Measurements from ENCODE around the gene RBP2. TPM values are rescaled to one million over a fixed set of nuclear protein-coding genes. Genes with fewer than 3 reads are reported as not detected.

The RBP2 gene
- not detected for polyA plus RNA-seq (2013, experiment 1 of 2)
- polyA plus RNA-seq (2013, experiment 2 of 2), result not detected

DNA sequence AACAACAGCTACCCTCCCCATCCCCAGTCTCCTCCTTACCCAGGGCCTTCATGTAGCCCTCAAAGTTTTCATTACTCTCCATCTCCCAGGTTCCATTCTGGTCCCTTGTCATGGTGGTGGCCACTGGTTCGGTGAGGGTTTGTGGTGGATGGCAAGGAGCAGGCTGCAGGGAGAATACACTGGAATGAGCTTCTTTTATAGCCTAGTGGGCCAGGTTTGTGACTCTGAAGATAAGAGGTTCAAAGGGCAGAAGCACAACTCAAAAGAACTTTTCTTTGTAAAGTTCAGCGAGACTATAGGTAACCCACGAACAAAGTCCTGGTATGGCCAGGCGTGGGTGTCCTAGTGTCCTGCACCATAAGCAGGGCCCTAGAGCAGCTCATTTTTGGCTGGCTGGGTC, at the start of gene RBP2:
RBP2 (minus strand) TSS at position 169 of the 400 bp plus-strand sequence; CDS start at position 112, 57 bp downstream.
- Histone ChIP-seq H3K9me3 (ENCODE audit: control insufficient read depth, low read length) (no peaks in the 10 kb centered on the region), H3K4me3 (ENCODE audit: extremely low read depth, insufficient read depth, low read length, poor library complexity, severe bottlenecking) (no peak within 1 kb of the TSS), H3K27ac (ENCODE audit: low read depth, low read length, severe bottlenecking) (no peak within 1 kb of the TSS), H3K36me3 (ENCODE audit: control insufficient read depth, insufficient read depth, low read length) (no peaks in the 10 kb centered on the region), H3K4me1 (ENCODE audit: control insufficient read depth, insufficient read depth, low read length, poor library complexity, severe bottlenecking) (no peaks in the 10 kb centered on the region)
- 86 to 91% methylated on average over 3 of the region's 4 CpGs for WGBS, 2 experiments (ENCODE audit: insufficient coverage in 2 of 2)

DNA sequence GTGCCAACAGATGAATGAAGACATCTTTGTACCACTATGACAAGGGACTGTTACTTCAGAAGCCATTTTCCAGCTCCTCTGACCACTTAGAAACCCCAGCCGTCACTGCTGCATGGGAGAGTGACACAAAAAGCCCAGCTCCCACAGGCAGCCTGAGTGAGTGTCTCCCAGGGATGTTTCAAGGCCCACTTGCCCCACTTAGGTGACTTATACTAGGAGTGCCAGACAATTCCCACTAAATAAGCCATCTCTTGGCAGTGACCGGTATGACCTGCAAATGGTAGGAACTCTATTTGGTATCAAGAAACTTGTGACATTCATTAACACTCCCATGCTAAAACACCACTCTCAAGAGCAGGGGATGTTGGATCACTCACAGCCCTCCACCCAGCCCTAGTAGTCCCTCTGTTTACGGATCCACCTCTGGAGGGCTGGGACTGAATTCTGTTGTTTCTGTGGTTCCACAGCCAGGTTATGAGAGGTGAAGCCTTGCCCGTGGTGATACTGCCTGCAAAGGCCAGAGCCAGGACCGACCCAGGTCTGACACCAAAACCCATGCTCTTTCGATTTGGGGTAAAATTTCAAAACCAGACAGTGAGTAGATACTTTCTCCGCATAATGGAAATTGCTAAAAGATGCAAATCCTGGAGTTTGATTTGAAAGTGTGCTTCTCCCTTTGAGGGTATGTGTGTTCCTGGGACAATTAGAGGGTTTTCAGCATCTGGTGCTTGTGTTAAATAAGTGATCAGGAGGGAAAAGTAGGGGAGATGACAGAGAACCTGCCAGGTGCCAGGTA, 48.7 kb upstream of the RBP2 start:
- WGBS, 2 experiments (ENCODE audit: insufficient coverage in 2 of 2), result 88 to 90% methylated on average over 5 of the region's 7 CpGs
- H3K36me3 ChIP-seq (ENCODE audit: control insufficient read depth, insufficient read depth, low read length), result peaks cover 13% of the 10 kb centered on the region
- no peak overlapping the region for H3K27ac ChIP-seq (ENCODE audit: low read depth, low read length, severe bottlenecking)
- H3K9me3 ChIP-seq (ENCODE audit: control insufficient read depth, low read length), result no peaks in the 10 kb centered on the region
- H3K4me1 ChIP-seq (ENCODE audit: control insufficient read depth, insufficient read depth, low read length, poor library complexity, severe bottlenecking), result no peaks in the 10 kb centered on the region
- no peak overlapping the region for H3K4me3 ChIP-seq (ENCODE audit: extremely low read depth, insufficient read depth, low read length, poor library complexity, severe bottlenecking)

DNA sequence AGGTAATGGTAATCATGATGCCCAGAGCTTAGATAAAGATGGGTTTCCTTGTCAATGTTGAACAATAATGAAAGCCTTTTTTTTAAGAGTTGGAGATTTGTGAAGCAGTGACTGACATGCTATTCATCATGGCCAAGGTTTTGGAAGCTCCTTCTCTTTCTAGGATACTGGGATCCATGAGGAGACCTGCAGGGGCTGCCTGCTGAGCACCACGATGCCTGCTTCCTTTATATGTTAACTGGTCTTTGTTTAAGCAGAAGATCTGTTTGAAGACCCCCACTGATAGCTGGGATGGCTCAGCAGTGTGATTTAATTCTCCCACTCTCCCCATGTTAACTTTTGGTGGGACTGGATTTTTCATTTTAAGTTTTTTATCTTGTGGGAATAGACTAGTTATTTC, 47.4 kb upstream of the RBP2 start:
- Histone ChIP-seq H3K4me3 (ENCODE audit: extremely low read depth, insufficient read depth, low read length, poor library complexity, severe bottlenecking) (no peak overlapping the region), H3K9me3 (ENCODE audit: control insufficient read depth, low read length) (no peaks in the 10 kb centered on the region), H3K27ac (ENCODE audit: low read depth, low read length, severe bottlenecking) (no peak overlapping the region), H3K36me3 (ENCODE audit: control insufficient read depth, insufficient read depth, low read length) (peaks cover 13% of the 10 kb centered on the region), H3K4me1 (ENCODE audit: control insufficient read depth, insufficient read depth, low read length, poor library complexity, severe bottlenecking) (no peaks in the 10 kb centered on the region)
- no CpG with 5 or more reads among the region's 1 CpG for WGBS, 2 experiments (ENCODE audit: insufficient coverage in 2 of 2)

DNA sequence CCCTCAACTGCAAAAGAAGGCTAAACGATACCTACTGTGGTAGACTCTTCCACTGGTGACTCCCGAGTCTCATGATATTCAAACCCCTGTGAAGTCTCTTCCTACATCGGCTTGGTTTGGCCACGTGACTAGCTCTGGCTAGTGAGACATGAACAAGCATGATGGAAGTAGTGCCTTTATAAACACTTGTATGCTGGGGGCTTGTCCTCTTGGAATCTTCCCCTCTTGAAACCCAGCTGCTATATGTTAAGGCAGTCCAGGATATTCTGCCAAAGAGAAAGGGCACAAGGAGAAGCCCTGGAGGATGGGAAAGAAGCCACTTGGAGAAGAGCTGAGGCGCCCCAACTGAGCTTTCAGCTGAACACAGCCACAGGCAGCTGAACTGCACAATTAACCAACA, 46.9 kb upstream of the RBP2 start:
- WGBS, 2 experiments (ENCODE audit: insufficient coverage in 2 of 2), result 85 to 93% methylated on average over 3 to 5 of the region's 5 CpGs
- Histone ChIP-seq H3K36me3 (ENCODE audit: control insufficient read depth, insufficient read depth, low read length) (peaks cover 13% of the 10 kb centered on the region), H3K27ac (ENCODE audit: low read depth, low read length, severe bottlenecking) (no peak overlapping the region), H3K9me3 (ENCODE audit: control insufficient read depth, low read length) (no peaks in the 10 kb centered on the region), H3K4me3 (ENCODE audit: extremely low read depth, insufficient read depth, low read length, poor library complexity, severe bottlenecking) (no peak overlapping the region), H3K4me1 (ENCODE audit: control insufficient read depth, insufficient read depth, low read length, poor library complexity, severe bottlenecking) (no peaks in the 10 kb centered on the region)

DNA sequence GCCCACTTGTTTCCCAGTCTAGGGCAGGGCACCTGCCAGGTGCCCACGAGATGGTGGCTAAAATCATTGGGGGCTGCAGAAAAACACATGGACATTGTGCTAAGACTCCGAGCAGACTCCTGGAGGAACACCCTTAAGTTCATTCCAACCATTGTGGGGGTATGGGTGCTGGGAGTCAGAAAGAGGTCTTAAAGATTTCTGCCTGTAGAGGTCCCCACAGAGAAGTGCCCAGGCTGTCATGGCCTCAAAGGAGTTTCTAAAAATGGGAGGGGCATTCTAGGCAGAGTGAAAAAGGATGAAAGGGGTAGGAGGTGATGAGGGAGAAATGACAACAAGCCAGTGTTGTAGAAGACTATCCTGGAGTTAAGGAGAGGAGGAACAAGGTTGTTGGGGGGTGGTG, 46.1 kb upstream of the RBP2 start:
- Histone ChIP-seq H3K36me3 (ENCODE audit: control insufficient read depth, insufficient read depth, low read length) (peaks cover 13% of the 10 kb centered on the region), H3K9me3 (ENCODE audit: control insufficient read depth, low read length) (no peaks in the 10 kb centered on the region), H3K27ac (ENCODE audit: low read depth, low read length, severe bottlenecking) (no peak overlapping the region), H3K4me1 (ENCODE audit: control insufficient read depth, insufficient read depth, low read length, poor library complexity, severe bottlenecking) (no peaks in the 10 kb centered on the region), H3K4me3 (ENCODE audit: extremely low read depth, insufficient read depth, low read length, poor library complexity, severe bottlenecking) (no peak overlapping the region)
- WGBS, 2 experiments (ENCODE audit: insufficient coverage in 2 of 2), result 50 to 80% methylated on average over 1 to 2 of the region's 2 CpGs

DNA sequence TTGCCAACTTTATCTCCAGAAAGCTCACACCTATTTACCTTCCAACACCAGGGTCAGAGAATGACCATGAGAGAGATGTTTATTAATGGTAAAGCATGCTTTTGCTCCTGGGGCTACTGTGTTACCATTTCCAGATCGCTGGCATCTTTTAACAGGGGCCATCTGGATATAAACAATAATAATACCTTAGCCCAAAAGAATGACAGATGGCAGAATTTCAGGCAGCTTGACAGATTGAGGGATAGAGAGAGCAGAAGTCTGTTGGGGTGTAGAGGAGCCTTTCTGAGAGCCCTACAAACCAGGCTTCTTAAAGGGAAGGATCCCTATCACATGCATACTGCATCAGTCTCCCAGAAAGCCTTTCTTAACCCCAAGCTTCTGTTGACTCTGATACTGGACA, 45.5 kb upstream of the RBP2 start:
- Histone ChIP-seq H3K4me3 (ENCODE audit: extremely low read depth, insufficient read depth, low read length, poor library complexity, severe bottlenecking) (no peak overlapping the region), H3K4me1 (ENCODE audit: control insufficient read depth, insufficient read depth, low read length, poor library complexity, severe bottlenecking) (no peaks in the 10 kb centered on the region), H3K9me3 (ENCODE audit: control insufficient read depth, low read length) (no peaks in the 10 kb centered on the region), H3K36me3 (ENCODE audit: control insufficient read depth, insufficient read depth, low read length) (peaks cover 12% of the 10 kb centered on the region), H3K27ac (ENCODE audit: low read depth, low read length, severe bottlenecking) (no peak overlapping the region)
- WGBS, 2 experiments (ENCODE audit: insufficient coverage in 2 of 2), result no CpG with 5 or more reads among the region's 1 CpG

DNA sequence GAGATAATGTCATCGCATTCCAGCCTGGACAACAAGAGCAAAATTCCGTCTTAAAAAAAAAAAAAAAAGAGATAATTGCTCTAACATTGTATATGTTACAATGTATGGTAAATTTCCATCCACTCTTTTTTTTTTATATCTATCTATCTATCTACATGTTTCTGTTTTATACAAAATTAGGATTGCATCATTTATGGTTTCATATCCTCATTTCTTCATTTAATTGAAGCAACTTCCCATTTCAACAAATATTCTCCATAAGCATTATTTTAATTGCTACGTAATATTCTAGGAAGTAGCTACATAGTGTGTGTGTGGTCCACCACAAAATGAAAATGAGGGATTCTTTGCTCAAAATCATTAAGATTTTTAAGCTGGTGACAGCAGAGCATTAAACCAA, 44.8 kb upstream of the RBP2 start:
- Histone ChIP-seq H3K4me1 (ENCODE audit: control insufficient read depth, insufficient read depth, low read length, poor library complexity, severe bottlenecking) (no peaks in the 10 kb centered on the region), H3K9me3 (ENCODE audit: control insufficient read depth, low read length) (no peaks in the 10 kb centered on the region), H3K4me3 (ENCODE audit: extremely low read depth, insufficient read depth, low read length, poor library complexity, severe bottlenecking) (no peak overlapping the region), H3K27ac (ENCODE audit: low read depth, low read length, severe bottlenecking) (no peak overlapping the region), H3K36me3 (ENCODE audit: control insufficient read depth, insufficient read depth, low read length) (peaks cover 6% of the 10 kb centered on the region)
- 100% methylated on average over 1 of the region's 3 CpGs for WGBS, 2 experiments (ENCODE audit: insufficient coverage in 2 of 2)

DNA sequence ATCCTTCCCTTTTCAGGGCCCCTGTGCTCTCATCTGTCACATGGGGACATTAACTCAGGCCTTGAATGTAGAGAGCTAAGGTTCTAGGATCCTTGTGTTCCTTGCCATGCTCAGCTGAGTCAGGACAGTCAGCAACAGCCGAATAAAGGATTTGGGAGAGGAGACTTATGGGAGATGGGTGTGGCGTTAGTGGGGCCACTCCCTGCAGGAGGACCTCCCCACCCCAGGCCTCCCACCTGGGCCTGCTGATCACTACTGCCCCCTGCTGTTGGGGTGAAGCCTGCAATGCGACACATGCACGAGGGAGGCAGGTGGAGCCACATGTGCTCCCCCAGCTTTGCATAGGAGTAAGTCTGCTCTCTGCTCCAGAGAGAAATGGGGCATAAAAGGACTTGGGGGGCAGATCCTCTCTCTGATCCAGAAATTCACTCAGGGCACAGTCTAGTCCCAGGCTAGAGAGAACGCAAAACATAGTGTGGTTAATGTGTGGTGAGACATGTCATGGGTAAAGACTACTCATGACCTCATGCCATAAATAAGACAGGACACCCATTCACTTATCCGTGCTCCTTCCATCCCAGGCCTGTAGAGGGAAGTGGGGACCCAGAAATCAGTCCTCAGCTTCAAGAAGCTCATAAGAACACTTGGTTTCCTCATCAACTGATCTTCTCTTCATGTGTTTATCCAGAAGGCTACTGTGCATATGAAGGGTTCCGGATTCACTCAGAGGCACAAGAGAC, 43.9 kb upstream of the RBP2 start:
- Histone ChIP-seq H3K9me3 (ENCODE audit: control insufficient read depth, low read length) (no peaks in the 10 kb centered on the region), H3K36me3 (ENCODE audit: control insufficient read depth, insufficient read depth, low read length) (peaks cover under 1% of the 10 kb centered on the region), H3K4me1 (ENCODE audit: control insufficient read depth, insufficient read depth, low read length, poor library complexity, severe bottlenecking) (no peaks in the 10 kb centered on the region), H3K4me3 (ENCODE audit: extremely low read depth, insufficient read depth, low read length, poor library complexity, severe bottlenecking) (no peak overlapping the region), H3K27ac (ENCODE audit: low read depth, low read length, severe bottlenecking) (no peak overlapping the region)
- WGBS, 2 experiments (ENCODE audit: insufficient coverage in 2 of 2), result 82 to 100% methylated on average over 1 to 3 of the region's 7 CpGs

DNA sequence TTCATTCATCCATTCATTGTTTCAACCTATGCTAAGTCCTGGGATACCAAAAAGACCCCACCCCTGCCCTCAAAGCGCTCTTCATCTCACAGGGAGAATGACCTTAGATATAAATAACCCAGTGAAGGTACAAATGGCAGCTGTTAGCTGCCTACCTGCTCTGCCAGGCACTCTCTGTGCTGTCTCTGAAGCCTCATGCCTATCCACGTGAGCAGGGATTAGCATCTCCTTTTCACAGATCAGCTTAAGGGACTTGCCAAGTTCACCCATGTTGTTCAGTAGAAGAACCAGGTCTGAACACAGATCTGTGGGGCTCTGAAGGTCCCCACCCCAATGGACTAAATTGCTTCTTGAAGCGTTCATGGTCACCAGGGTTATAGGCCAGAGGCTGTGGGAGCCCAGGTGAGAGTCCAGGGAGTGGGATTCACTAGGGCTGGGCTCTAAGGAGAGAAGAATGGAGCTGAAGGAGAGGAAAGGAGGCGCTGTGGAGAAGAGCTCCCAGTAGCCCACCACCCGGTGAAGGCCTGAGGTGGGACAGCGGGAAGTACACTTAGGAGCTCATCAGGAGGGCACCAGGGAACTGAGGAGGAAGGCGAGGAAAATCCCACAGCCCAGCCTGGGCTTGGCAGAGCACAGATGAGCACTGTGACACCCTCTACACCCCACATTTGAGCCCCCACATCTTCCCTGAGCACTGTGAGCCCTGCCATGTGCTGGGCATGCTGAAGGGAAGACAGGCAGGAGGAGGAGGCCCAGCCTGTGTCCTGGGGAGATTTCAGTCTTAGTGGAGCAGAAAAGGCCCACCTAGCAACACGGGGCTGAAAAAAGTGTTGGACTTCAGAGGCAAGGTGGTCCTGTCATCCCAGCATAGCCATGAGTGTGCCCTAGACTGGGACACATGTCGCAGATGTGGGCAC, 42.9 kb upstream of the RBP2 start:
- 83 to 94% methylated on average over 5 to 8 of the region's 9 CpGs for WGBS, 2 experiments (ENCODE audit: insufficient coverage in 2 of 2)
- Histone ChIP-seq H3K4me1 (ENCODE audit: control insufficient read depth, insufficient read depth, low read length, poor library complexity, severe bottlenecking) (no peaks in the 10 kb centered on the region), H3K4me3 (ENCODE audit: extremely low read depth, insufficient read depth, low read length, poor library complexity, severe bottlenecking) (no peak overlapping the region), H3K9me3 (ENCODE audit: control insufficient read depth, low read length) (no peaks in the 10 kb centered on the region), H3K27ac (ENCODE audit: low read depth, low read length, severe bottlenecking) (no peak overlapping the region), H3K36me3 (ENCODE audit: control insufficient read depth, insufficient read depth, low read length) (no peaks in the 10 kb centered on the region)

DNA sequence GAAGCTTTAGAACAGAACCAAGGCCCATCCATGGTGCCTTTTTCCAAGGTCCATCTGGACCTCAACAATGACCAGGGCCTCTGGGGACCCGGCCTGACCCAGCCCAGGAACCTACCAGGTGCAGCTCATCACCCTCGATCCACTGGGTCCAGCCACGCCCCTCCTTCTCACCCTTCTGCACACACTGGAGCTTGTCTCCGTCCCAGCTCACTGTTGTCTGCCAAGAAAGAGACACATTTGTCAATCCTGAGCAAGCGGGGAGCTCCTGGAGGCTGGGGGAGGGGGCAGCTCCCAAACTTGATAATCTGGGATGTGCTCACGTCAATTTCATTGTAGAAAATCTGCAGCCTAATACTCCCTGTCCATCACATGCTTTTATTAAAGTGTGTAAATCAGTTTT, 42.0 kb upstream of the RBP2 start:
- no peaks in the 10 kb centered on the region for H3K9me3 ChIP-seq (ENCODE audit: control insufficient read depth, low read length)
- no peaks in the 10 kb centered on the region for H3K36me3 ChIP-seq (ENCODE audit: control insufficient read depth, insufficient read depth, low read length)
- WGBS, 2 experiments (ENCODE audit: insufficient coverage in 2 of 2), result 82 to 94% methylated on average over 4 of the region's 6 CpGs
- no peak overlapping the region for H3K27ac ChIP-seq (ENCODE audit: low read depth, low read length, severe bottlenecking)
- no peaks in the 10 kb centered on the region for H3K4me1 ChIP-seq (ENCODE audit: control insufficient read depth, insufficient read depth, low read length, poor library complexity, severe bottlenecking)
- no peak overlapping the region for H3K4me3 ChIP-seq (ENCODE audit: extremely low read depth, insufficient read depth, low read length, poor library complexity, severe bottlenecking)
